NOMO-1 (cell line): ENCODE data around the gene ELF1.
"Not testable (repeated sequence)": the region's sequence is repeated elsewhere in the genome, so short reads cannot be mapped to it uniquely, and the experiment has no call there.

Source experiments
- DNase-seq, 2 experiments: peaks; one replicate each; lab custom pipeline; 2025; ENCODE audit not compliant: unreplicated experiment in 2 of 2; lab: John Stamatoyannopoulos, UW

ELF1 gene

DNA sequence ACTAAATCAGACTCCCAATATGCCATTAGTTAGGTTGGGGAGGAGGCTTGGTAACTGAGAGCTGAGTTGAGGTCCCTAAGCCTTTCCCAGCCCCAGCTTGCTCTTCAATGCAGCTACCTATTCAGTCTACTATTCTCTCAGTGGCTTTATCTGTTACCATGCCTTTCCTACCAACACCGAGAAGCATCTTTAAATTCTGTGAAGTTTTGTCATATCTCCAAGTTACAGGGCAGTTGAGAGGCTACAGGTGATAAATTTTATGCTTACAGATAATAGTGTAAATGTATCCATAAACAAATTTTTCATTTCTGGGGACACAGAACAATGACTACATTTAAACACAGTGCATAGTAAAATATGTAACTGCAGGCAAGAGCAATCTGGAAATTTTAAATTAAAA is 110.6 kb downstream of the ELF1 start:
- DNase-seq = no peak

DNA sequence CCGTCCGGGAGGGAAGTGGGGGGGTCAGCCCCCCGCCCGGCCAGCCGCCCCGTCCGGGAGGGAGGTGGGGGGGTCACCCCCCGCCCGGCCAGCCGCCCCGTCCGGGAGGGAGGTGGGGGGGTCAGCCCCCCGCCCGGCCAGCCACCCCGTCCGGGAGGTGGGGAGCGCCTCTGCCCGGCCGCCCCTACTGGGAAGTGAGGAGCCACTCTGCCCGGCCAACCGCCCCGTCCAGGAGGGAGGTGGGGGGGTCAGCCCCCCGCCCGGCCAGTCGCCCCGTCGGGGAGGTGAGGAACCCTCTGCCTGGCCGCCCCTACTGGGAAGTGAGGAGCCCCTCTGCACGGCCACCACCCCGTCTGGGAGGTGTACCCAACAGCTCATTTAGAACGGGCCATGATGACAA is 118.1 kb downstream of the ELF1 start:
- DNase-seq = not testable (repeated sequence)

DNA sequence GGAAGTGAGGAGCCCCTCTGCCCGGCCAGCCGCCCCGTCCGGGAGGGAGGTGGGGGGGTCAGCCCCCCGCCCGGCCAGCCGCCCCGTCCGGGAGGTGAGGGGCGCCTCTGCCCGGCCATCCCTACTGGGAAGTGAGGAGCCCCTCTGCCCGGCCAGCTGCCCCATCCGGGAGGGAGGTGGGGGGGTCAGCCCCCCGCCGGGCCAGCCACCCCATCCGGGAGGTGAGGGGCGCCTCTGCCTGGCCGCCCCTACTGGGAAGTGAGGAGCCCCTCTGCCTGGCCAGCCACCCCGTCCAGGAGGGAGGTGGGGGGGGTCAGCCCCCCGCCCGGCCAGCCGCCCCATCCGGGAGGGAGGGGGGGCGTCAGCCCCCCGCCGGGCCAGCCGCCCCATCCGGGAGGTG is 118.5 kb downstream of the ELF1 start:
- DNase-seq = not testable (repeated sequence)

DNA sequence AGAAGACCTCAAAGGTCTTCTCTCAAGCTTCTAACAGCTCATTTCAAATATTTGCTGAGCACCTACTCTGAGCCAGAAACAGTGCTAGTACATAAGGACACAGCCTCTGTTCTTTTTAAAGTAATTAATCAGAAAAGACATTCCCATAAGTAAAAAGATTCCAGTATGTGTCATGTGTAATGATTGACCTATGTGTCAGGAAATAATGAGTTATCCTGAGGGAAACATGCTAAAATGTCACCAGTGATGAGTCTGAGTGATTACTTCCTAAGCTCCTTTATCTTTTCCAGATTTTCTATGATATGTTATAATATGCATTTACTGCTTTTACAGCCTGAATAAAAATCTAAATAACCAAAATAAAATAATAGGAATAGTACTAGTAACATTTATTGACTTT is 122.1 kb downstream of the ELF1 start:
- no peak for DNase-seq

DNA sequence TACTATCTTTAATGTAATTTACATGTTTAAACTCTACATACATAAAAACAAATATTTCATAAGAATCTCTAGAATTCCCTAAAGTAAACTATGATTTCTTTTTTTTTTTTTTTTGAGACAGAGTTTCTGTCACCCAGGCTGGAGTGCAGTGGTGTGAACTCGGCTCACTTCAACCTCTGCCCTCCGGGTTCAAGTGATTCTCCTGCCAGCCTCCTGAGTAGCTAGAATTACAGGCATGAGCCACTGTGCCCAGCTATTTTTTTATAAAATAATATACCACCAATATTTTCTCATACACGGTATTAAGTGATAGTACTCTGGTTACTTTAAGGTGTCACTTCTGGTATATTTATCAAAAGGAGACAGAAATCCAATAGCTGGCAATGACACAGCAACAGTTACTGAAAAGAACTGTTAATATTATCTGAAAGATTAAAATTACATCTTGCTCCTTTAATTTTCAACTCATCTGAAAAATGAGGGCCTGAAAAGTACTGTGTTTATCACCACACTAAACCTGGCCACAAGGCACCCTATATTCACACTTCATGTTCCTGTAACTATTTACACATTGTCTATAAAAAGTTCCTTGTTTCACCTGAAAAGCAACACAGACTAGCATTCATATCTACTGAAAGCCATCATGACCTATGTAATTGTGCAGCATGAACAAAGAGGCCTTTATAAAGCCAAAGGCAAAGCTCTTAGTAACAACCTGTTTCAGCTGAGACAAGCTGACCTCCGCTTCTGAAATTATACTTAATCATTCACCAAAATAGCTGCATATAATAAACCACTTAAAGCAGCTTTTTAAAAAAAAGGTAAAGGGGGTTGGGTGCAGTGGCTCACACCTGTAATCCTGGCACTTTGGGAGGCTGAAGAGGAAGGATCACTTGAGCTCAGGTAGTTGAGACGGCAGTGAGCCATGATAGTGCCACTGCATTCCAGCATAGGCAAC is 123.6 kb downstream of the ELF1 start:
- DNase-seq = no peak

DNA sequence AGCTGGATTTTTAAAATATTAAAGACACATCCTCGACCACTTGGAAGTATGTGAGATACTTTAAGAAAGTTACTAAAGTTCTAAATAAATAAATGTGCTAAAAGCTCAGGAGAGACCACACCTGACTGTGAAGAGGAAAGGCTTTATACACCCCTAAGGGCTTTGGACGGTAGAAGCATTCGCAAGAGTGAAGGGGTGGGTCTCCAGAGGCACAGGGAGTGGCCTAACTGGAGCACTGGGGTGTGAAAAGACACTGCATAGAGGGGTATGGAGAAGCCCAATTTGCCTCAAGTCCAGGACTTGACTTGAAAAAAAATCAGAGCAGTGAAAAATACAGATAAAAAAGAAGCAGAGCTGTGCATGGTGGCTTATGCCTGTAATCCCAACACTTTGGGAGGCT is 125.5 kb downstream of the ELF1 start:
- not testable (repeated sequence) for DNase-seq

DNA sequence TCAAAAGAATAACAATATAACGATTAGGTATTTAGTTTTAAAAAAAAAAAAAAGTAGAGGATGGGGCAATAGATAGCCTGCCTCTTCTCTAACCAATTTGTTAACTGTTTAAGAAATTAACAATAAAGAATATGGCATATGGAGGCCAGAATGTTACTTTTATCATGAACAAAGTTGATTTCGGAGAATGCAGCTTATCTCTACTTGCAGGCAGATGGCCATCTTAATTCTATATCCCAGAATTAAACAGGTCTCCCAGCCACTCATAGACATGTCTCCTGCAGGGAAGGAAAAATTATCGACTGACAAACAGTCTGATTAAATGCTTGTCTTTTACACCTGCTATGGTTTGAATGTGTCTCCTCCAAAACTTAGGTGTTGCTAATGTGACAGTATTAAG is 133.1 kb downstream of the ELF1 start:
- no peak for DNase-seq

DNA sequence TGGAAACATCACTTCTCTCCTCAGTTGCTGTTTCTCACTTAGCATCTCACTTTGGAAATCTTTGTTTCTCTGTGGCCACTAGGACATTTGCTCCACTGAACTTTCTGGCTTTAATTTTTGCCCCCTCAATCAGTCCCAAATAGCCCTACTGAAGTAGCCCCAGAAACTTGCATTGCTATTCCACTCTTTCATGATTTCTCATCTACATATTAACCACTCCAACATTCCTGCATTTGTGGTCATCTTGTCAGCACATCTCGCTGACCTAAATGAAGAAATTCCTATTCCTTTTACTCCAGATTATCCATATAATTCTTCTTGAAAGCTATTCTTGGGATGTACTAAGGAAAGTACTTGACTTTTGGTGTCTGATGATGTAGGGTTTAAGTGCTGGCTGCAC is 134.9 kb downstream of the ELF1 start:
- DNase-seq = not testable (repeated sequence)
